Embryonic facial prominence (tissue), 1 donor: Measurements from ENCODE around the gene ESM1.

ENCODE experiments used
- DNase-seq: peaks from one replicate; pipeline ENCODE4 v3.0.0-alpha.2; 2016; ENCODE audit errors: extremely low spot score

ESM1 gene

DNA sequence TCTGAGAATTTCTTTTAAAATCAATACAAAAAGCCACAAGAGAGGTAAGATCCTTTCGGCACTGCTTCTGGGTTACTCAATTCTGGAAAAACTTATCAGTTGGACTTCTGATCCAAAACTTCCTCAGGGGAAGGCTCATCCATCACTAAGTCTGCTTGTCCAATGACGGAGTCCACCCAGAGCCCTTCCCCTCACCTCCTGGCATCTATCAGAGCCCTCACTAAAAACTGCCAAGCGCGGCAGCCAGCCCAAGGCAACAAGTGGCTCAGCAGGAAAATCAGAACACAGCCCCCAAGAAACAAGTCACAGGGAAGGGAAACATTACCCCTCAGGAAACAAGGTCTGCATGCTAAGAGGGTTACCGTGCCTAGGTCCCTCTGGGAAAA lies 869 bp upstream of the ESM1 start:
- DNase-seq, result no peak

- no peak for DNase-seq
These were observed 3.5 kb downstream of the ESM1 start for GRCh38 chr5:54981928-54982327.

- no peak for DNase-seq
These were observed 9.7 kb downstream of the ESM1 start for GRCh38 chr5:54975701-54976100.

DNA sequence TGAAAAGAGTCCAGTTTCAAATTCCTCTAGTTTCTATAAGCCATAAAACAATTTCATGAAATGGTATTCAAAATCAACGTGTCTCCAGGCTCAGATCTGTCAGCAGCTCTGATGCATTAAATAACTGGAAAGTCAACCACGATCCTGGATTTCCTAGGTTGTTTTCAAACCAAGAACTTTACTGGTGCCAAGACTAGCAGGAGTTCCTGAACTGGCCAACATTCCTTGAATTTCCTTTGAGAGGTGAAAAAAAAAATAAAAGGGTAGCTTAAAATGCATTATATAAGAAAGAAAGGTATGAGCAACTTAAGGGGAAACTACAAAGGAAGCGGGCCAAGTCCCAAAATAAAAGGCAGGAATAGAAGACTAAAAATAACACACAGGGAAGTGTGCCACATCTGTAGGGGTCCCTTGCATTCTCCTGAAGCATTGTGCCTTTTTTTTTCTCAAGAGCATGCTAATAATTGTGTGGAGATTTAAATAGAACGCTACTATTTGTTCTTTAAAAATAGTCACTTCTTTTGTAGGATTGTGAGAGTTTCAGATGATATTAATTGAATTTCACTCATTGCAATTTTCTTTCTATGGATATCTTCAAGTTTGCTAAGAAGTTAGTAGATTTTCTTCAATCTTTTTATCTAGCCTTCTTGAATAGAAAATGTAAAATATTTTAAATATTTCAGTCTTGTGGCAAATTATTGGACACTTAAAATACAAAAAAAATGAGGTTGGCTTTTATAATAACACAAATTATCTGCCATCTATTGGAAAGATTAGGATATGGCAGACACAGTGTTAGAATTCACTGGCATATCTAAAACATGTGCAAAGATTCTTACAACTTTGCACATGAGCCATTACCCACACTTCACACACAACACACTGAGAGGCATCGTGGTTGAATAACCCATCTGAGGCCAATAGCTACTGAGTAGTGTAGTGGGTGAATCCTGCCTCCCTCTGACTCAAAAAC lies 15.3 kb downstream of the ESM1 start:
- DNase-seq, result no peak

GRCh38 chr5:54969242-54969641 lies 16.2 kb downstream of the ESM1 start:
- DNase-seq, result no peak

DNA sequence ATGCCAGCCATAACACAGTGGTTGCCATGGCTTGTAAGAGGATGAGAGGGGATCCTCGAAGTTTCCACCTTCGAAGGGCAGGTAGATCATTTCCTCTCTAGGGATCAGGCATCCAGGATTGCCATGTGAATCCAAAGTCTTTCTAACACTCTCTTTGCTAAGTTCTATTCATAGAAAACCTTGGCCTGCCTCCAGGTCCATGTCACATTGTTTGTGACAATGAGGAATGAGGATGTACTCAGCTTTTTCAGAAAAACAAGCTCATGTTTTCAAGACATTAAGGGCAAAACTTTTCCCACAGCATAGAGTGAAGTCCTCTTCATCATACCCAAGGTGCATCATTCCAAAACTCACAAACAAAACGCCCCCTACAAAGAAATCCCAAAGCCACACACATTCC lies 19.6 kb downstream of the ESM1 start:
- no peak for DNase-seq

- no peak for DNase-seq
These were observed 21.0 kb downstream of the ESM1 start for GRCh38 chr5:54964405-54964804.

DNA sequence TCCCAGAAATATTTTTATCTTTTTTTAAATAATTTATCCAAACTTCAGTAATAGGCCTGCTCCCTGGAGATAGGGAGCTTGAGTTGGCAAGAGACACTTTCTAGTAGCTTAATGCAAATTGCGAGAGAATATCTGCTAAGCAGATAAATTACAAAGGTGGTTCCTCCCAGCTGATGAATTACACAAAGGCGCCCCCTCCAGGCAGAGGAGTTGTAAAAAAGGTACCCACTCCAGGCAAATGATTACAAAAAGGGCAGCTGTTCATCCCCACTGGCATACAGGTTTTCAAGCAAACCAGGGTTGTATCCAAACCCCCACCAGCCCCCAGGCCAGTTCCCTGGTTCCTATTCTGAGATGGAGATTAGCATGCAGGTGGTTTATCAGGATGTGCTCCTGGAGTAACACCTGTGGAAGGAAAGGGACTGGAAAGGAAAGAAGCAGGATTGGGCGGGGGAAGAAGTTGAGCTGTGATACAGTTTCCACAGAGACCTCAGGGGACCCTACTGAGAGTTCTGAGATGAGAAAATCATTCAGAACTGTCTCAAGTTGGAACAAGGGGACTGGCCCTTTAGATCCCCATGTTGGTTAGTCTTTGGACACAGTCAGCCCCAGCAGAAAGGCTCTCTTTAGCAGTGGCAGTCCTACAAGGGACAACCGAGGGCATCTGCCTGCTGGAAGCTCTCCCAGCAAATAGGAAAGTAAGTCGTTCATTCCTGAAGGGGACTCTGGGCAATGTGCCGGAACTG lies 25.5 kb downstream of the ESM1 start:
- DNase-seq, result no peak

DNA sequence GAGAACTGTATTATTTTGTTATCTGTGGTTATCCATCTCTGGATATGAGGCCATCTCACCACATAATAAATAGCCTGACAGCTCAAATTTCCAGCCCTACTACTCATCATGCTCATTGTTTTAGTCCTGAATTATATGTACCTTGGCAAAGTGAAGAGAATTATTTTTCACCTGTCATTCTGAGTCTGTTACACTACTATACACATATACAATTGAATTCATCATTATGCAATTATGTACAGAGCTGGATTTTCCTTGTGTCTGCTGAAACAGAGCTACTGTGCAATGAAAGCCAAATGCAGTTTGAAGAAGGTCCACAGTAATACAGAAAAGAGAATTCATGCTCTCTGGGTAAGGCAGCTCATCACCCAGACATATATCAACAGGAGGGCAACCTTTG lies 28.5 kb downstream of the ESM1 start:
- DNase-seq, result no peak

DNA sequence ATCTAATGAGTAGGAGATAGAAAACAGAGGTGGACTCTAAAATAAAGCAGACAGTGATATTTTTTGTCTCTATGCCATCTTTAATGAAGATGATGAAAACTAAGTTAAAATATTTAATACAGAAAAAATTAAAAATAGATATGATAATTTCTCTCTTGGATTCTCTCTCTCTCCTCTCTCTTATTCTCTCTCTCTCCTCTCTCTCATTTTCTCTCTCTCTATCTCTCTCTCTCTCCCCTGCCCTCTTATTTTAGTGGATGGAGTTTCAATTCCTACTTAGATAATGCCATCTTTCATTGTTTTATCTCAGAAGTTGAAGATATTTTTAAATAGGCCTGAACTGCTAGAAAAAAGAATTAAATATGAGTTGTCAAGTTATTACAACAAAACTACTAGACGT lies 38.2 kb downstream of the ESM1 start:
- no peak for DNase-seq

- no peak for DNase-seq
These were observed 39.0 kb downstream of the ESM1 start for GRCh38 chr5:54946306-54946819.

- no peak for DNase-seq
These were observed 41.0 kb downstream of the ESM1 start for GRCh38 chr5:54944364-54944763.

- DNase-seq, result no peak
These were observed 43.2 kb downstream of the ESM1 start for GRCh38 chr5:54942064-54942778.

GRCh38 chr5:54936201-54936600 lies 49.2 kb downstream of the ESM1 start:
- no peak for DNase-seq

DNA sequence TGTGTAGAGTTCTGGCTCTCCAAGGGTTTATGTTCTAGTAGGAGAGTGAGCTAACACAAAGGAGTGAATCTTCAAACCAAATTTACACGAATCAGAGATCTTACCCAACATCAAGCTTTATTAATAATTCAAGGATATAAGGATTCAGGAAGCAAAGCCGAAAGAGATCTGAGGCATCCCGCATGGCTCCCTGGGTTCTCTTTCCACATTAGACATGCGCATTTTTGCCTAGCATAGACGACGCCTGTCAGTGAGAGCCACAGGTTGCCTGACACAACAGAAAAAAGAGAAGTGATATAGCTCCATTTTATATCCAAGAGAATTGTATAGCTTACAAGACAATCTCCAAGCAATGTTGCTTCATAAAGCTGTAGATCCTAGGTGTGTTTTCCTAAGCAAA lies 52.6 kb downstream of the ESM1 start:
- DNase-seq, result no peak

- DNase-seq, result no peak
These were observed 54.7 kb downstream of the ESM1 start for GRCh38 chr5:54930736-54931135.
